GM13976 (cell line): Measurements from ENCODE around the gene KRT40.

Experiments used
- DNase-seq: peaks from one replicate; pipeline ENCODE4 v3.0.0; 2012; ENCODE audit warnings: low spot score
- in situ Hi-C: fragments of 300-500 bp; cut with MboI; formaldehyde crosslinking; loops from one replicate; pipeline ENCODE4 v1.12.0; 2022; ENCODE audit warnings: low sequenced_read_pairs, mixed read lengths, inconsistent platforms; ENCODE audit not compliant: unreplicated experiment
- TF ChIP-seq, protein P1 (sequence below): IDR thresholded peaks from 2 replicates; pipeline ENCODE4 v1.5.1; 2012; ENCODE audit warnings: borderline replicate concordance, mild to moderate bottlenecking; ENCODE audit not compliant: insufficient read depth; ENCODE audit errors: extremely low read depth, missing control alignments, control extremely low read depth

The KRT40 gene

GRCh38 chr17:41018541-41018940, 34.4 kb upstream of the KRT40 start:
- TF ChIP-seq, protein P1, sequence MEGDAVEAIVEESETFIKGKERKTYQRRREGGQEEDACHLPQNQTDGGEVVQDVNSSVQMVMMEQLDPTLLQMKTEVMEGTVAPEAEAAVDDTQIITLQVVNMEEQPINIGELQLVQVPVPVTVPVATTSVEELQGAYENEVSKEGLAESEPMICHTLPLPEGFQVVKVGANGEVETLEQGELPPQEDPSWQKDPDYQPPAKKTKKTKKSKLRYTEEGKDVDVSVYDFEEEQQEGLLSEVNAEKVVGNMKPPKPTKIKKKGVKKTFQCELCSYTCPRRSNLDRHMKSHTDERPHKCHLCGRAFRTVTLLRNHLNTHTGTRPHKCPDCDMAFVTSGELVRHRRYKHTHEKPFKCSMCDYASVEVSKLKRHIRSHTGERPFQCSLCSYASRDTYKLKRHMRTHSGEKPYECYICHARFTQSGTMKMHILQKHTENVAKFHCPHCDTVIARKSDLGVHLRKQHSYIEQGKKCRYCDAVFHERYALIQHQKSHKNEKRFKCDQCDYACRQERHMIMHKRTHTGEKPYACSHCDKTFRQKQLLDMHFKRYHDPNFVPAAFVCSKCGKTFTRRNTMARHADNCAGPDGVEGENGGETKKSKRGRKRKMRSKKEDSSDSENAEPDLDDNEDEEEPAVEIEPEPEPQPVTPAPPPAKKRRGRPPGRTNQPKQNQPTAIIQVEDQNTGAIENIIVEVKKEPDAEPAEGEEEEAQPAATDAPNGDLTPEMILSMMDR = no peak
- in situ Hi-C loops = no loop called here
- DNase-seq = no peak

GRCh38 chr17:41016578-41017215, 32.6 kb upstream of the KRT40 start:
- TF ChIP-seq, protein P1 = no peak
- no peak for DNase-seq
- in situ Hi-C loops = no loop called here

DNA sequence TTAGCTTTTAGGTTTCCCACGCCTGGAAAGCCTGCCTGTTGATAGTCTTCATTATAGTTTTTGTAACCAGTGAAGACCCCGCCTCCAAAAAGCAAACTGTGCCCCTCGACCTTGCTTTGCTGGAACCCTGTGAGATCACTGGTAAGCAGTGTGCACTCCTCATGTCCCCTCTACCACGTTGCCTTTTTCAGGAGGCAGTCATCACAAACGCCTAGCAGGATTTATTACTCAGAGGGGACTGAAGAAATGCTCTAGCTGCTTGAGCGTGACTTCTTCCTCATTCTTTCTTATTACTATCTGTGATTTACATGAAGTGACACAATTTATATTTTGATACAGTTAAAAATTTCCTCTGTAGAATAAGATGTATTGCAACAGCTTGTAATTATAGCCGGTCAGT, 31.3 kb upstream of the KRT40 start:
- in situ Hi-C loops = no loop called here
- DNase-seq = no peak
- TF ChIP-seq, protein P1 = no peak

- TF ChIP-seq, protein P1 = no peak
- no peak for DNase-seq
- in situ Hi-C loops = no loop called here
These were observed 29.5 kb upstream of the KRT40 start for GRCh38 chr17:41013606-41014005.

DNA sequence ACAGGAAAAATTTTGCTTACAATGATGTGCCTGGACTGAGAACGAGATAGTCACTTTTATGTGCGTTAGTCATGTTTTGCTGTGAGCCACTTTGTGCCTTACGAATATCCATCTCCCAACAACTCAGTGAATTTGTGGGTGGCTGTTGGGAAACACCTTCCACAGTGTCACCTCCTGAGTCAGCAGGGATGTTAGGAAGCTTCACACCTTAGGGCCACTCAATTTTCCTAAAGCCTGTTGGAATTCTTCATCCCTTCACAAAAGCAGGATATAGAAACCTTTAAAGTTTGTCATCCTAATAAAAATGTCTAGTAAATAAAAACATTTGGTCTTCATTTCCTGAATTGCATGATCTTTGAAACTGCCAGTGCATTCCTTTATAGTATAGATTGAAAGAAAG, 29.1 kb upstream of the KRT40 start:
- TF ChIP-seq, protein P1 = no peak
- no peak for DNase-seq
- in situ Hi-C loops = no loop called here

- DNase-seq = no peak
- TF ChIP-seq, protein P1 = no peak
- in situ Hi-C loops = no loop called here
These were observed 28.4 kb upstream of the KRT40 start for GRCh38 chr17:41012326-41013120.
